Activated CD4-positive, alpha-beta T cell treated with anti-CD3 and anti-CD28 coated beads, Interleukin-2, amount 10 ng/mL, durations not matched to agents 7 days and 5 days (primary cell): Measurements from ENCODE around the gene NELFB. TPM values are rescaled to one million over a fixed set of nuclear protein-coding genes. Genes with fewer than 3 reads are reported as not detected.

Experiments
- CTCF ChIA-PET: fragments of 350-600 bp; sonication (Branson Sonifier 250); formaldehyde crosslinking; loops from one replicate; lab custom pipeline; 2021; ENCODE audit warnings: antibody characterized with exemption; lab: Charles Lee
- POLR2A ChIA-PET: fragments of 350-600 bp; sonication (Branson Sonifier 250); formaldehyde crosslinking; loops from one replicate; lab custom pipeline; 2021; ENCODE audit warnings: antibody characterized with exemption; lab: Charles Lee
- DNase-seq: peaks from one replicate; pipeline ENCODE4 v3.0.0-alpha.2; 2020
- H3K27ac Mint-ChIP-seq: one replicate; pipeline ENCODE4 v1.8.0; 2021; ENCODE audit warnings: mild to moderate bottlenecking, moderate library complexity, mixed read lengths
- H3K27me3 Mint-ChIP-seq: one replicate; pipeline ENCODE4 v1.8.0; 2021; ENCODE audit warnings: mixed read lengths
- H3K36me3 Mint-ChIP-seq: one replicate; pipeline ENCODE4 v1.8.0; 2021; ENCODE audit warnings: low read depth, mixed read lengths
- H3K4me1 Mint-ChIP-seq: one replicate; pipeline ENCODE4 v1.8.0; 2021; ENCODE audit warnings: mixed read lengths
- H3K4me3 Mint-ChIP-seq: one replicate; pipeline ENCODE4 v1.8.0; 2021; ENCODE audit warnings: mild to moderate bottlenecking, moderate library complexity, mixed read lengths
- H3K9me3 Mint-ChIP-seq: one replicate; pipeline ENCODE4 v1.8.0; 2021; ENCODE audit warnings: mixed read lengths
- total RNA-seq, 2 experiments: library from RNA; stranded (reverse); gene quantifications; one replicate each; pipeline ENCODE4 v1.2.3, GENCODE V29; 2021

The NELFB gene
- total RNA-seq, 2 experiments from 2014 or later = 54.1 to 66.6 TPM

DNA sequence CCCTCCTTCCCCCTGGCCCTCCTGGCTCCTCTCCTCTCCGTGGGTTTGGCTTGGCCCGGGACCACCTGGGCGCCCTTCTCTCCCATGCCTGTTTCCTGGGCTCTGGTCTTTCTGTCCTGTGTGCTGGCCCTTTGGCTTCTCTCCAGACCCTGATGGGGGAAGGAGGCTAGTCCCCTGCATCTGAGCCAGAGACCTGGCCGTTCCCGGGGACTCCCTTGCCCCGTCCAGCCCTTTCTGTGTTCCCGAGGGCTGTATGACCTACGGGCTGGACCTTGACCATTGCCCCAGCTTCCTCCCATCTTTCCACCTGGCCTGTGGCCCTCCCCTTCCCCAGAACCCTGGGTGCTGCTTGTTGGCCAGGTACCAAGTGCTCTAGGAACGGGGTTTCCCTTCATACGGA lies 8.4 kb downstream of the NELFB start:
- Mint-ChIP-seq H3K4me1 (peaks cover 9% of the 10 kb centered on the region), H3K4me3 (no peak overlapping the region), H3K36me3 (peaks cover 20% of the 10 kb centered on the region), H3K27me3 (no peaks in the 10 kb centered on the region), H3K9me3 (no peaks in the 10 kb centered on the region), H3K27ac (no peak overlapping the region)
- no peak for DNase-seq
- POLR2A ChIA-PET = interaction anchor here (0.7 kb wide), 1 partner anchor 21 kb away, joined by 3 read pairs; no protein-coding TSS in a partner anchor
- CTCF ChIA-PET = no interaction called here

GRCh38 chr9:137264067-137264466 lies 8.9 kb downstream of the NELFB start:
- Mint-ChIP-seq H3K9me3 (no peaks in the 10 kb centered on the region), H3K4me1 (peaks cover 9% of the 10 kb centered on the region), H3K27ac (no peak overlapping the region), H3K4me3 (no peak overlapping the region), H3K27me3 (no peaks in the 10 kb centered on the region), H3K36me3 (peaks cover 25% of the 10 kb centered on the region)
- ChIA-PET POLR2A (interaction anchor here (0.7 kb wide), 1 partner anchor 21 kb away, joined by 3 read pairs; no protein-coding TSS in a partner anchor), CTCF (interaction anchor here (1.2 kb wide), 1 partner anchor 8 kb away, joined by 3 read pairs; no protein-coding TSS in a partner anchor)
- no peak for DNase-seq

DNA sequence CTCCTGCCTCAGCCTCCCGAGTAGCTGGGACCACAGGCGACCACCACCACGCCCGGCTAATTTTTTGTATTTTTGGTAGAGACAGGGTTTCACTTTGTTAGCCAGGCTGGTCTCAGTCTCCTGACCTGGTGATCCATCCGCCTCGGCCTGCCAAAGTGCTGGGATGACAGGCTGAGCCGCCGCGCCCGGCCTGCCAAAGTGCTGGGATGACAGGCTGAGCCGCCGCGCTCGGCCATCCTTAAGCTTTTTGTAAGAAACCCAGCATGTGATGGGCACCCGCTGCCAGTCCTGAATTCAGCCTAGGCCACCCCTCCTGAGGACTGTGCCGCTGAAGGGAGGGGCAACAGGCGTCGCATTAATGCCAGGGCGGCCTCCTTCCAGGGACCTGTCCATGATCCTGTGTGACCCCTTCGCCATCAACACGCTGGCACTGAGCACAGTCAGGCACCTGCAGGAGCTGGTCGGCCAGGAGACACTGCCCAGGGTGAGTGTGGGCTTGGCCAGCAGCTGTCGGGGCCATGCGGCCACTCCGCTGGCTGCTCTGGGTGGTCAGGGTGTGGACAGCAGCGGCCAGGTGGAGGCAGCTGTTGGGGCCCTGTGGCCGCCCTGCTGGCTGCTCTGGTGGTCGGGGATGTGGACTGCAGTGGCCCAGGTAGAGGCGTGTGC lies 10.5 kb downstream of the NELFB start:
- ChIA-PET POLR2A (no interaction called here), CTCF (interaction anchor here (0.9 to 1.5 kb wide), 4 partner anchors 9 to 325 kb away, joined by 3 to 4 read pairs (median 4); partner anchors contain the start of genes NELFB and ZMYND19)
- Mint-ChIP-seq H3K9me3 (no peaks in the 10 kb centered on the region), H3K4me3 (no peak overlapping the region), H3K27ac (no peak overlapping the region), H3K36me3 (peaks cover 33% of the 10 kb centered on the region), H3K4me1 (peaks cover 13% of the 10 kb centered on the region), H3K27me3 (no peaks in the 10 kb centered on the region)
- no peak for DNase-seq

- no peaks in the 10 kb centered on the region for H3K27me3 Mint-ChIP-seq
- ChIA-PET CTCF (interaction anchor here (1.2 to 1.5 kb wide), 3 partner anchors 10 to 325 kb away, joined by 3 to 4 read pairs (median 3); partner anchors contain the start of genes NELFB and ZMYND19), POLR2A (no interaction called here)
- H3K4me3 Mint-ChIP-seq = no peak overlapping the region
- no peak for DNase-seq
- H3K36me3 Mint-ChIP-seq = peaks cover 34% of the 10 kb centered on the region
- no peak overlapping the region for H3K27ac Mint-ChIP-seq
- H3K4me1 Mint-ChIP-seq = peaks cover 17% of the 10 kb centered on the region
- H3K9me3 Mint-ChIP-seq = no peaks in the 10 kb centered on the region
Observed at GRCh38 chr9:137266162-137266527, 11.0 kb downstream of the NELFB start.

GRCh38 chr9:137266585-137267453 lies 11.7 kb downstream of the NELFB start:
- no peak overlapping the region for H3K27ac Mint-ChIP-seq
- POLR2A ChIA-PET = no interaction called here

GRCh38 chr9:137267933-137268355 lies 12.8 kb downstream of the NELFB start:
- Mint-ChIP-seq H3K27me3 (no peaks in the 10 kb centered on the region), H3K4me1 (peaks cover 24% of the 10 kb centered on the region), H3K27ac (peak overlapping the region; percentile 26), H3K36me3 (peaks cover 33% of the 10 kb centered on the region), H3K9me3 (no peaks in the 10 kb centered on the region), H3K4me3 (no peak overlapping the region)
- POLR2A ChIA-PET = no interaction called here
- no peak for DNase-seq
- CTCF ChIA-PET = interaction anchor here (0.8 to 1.2 kb wide), 2 partner anchors 12 to 19 kb away, joined by 3 to 4 read pairs; no protein-coding TSS in a partner anchor

More at GRCh38 chr9:137266585-137267453, 11.7 kb downstream of the NELFB start:
- no peak for DNase-seq
- H3K4me3 Mint-ChIP-seq = no peak overlapping the region
- CTCF ChIA-PET = interaction anchor here (0.8 to 1.5 kb wide), 5 partner anchors 10 to 324 kb away, joined by 3 to 4 read pairs (median 3); partner anchors contain the start of genes NELFB and ZMYND19
- peaks cover 22% of the 10 kb centered on the region for H3K4me1 Mint-ChIP-seq
- peaks cover 34% of the 10 kb centered on the region for H3K36me3 Mint-ChIP-seq
- H3K9me3 Mint-ChIP-seq = no peaks in the 10 kb centered on the region
- no peaks in the 10 kb centered on the region for H3K27me3 Mint-ChIP-seq

DNA sequence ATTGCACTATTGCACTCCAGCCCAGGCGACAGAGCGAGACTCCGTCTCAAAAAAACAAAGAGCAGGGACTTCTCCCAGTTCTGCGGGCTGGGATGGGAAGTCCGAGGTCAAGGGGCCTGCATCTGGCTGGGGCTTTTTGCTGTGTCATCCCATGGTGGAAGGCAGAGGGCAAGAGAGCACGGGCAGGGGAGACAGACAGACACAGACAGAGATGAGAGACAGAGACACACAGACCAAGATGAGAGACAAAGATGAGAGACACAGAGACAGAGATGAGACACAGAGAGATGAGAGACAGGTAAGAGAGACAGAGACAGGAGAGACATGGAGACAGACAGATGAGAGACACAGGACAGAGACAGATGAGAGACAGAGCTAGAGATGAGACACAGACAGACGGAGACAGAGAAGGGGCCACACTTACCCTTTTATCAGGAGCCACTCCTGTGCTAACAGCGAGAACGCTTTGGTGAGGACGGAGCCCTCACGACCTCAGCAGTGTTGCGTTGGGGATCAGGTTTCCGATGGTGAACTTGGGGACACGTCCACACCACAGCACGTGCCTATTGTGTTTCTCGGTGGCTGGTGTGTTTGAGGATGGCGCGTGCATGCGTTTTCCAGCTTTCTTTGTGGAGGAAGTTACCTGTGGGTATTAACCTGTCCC lies 13.5 kb downstream of the NELFB start:
- Mint-ChIP-seq H3K27me3 (no peaks in the 10 kb centered on the region), H3K9me3 (no peaks in the 10 kb centered on the region), H3K27ac (peak overlapping the region; percentile 26), H3K36me3 (peaks cover 34% of the 10 kb centered on the region), H3K4me3 (no peak overlapping the region), H3K4me1 (peaks cover 24% of the 10 kb centered on the region)
- POLR2A ChIA-PET = no interaction called here
- no peak for DNase-seq
- CTCF ChIA-PET = interaction anchor here (0.9 to 1.0 kb wide), 2 partner anchors 15 to 18 kb away, joined by 3 read pairs; no protein-coding TSS in a partner anchor

- Mint-ChIP-seq H3K27ac (no peak overlapping the region), H3K27me3 (no peaks in the 10 kb centered on the region), H3K4me3 (no peak overlapping the region), H3K9me3 (no peaks in the 10 kb centered on the region), H3K4me1 (peaks cover 24% of the 10 kb centered on the region), H3K36me3 (peaks cover 32% of the 10 kb centered on the region)
- DNase-seq = no peak
- CTCF ChIA-PET = interaction anchor here (0.9 to 1.0 kb wide), 2 partner anchors 15 to 17 kb away, joined by 3 read pairs; no protein-coding TSS in a partner anchor
- POLR2A ChIA-PET = no interaction called here
Observed at GRCh38 chr9:137269231-137269772, 14.2 kb downstream of the NELFB start.

GRCh38 chr9:137270929-137271695 lies 16.0 kb downstream of the NELFB start:
- POLR2A ChIA-PET = interaction anchor here (0.8 kb wide), 1 partner anchor 24 kb away, joined by 4 read pairs; a partner anchor contains a TSS
- Mint-ChIP-seq H3K4me3 (peak overlapping the region; percentile 2), H3K36me3 (peaks cover 34% of the 10 kb centered on the region), H3K4me1 (peaks cover 29% of the 10 kb centered on the region), H3K27ac (peak overlapping the region; percentile 67), H3K9me3 (no peaks in the 10 kb centered on the region), H3K27me3 (no peaks in the 10 kb centered on the region)
- CTCF ChIA-PET = interaction anchor here (1.0 kb wide), 1 partner anchor 241 kb away, joined by 4 read pairs; no protein-coding TSS in a partner anchor
- DNase-seq = peak; percentile 70

- peak overlapping the region; percentile 67 for H3K27ac Mint-ChIP-seq
- no peak for DNase-seq
- peaks cover 29% of the 10 kb centered on the region for H3K4me1 Mint-ChIP-seq
- H3K27me3 Mint-ChIP-seq = no peaks in the 10 kb centered on the region
- peaks cover 34% of the 10 kb centered on the region for H3K36me3 Mint-ChIP-seq
- no peaks in the 10 kb centered on the region for H3K9me3 Mint-ChIP-seq
- H3K4me3 Mint-ChIP-seq = peak overlapping the region; percentile 2
- POLR2A ChIA-PET = interaction anchor here (0.8 kb wide), 1 partner anchor 24 kb away, joined by 4 read pairs; a partner anchor contains a TSS
- CTCF ChIA-PET = interaction anchor here (1.0 kb wide), 1 partner anchor 242 kb away, joined by 4 read pairs; no protein-coding TSS in a partner anchor
Observed at GRCh38 chr9:137271696-137272076, 16.6 kb downstream of the NELFB start.
